HEK293 (cell line): ENCODE measurements around the gene C1QC.

Experiments
- CTCF ChIA-PET: fragments of 350-600 bp; formaldehyde crosslinking; extraction: SDS; loops from one replicate; lab custom pipeline; 2021; ENCODE audit warnings: antibody characterized with exemption; lab: Yijun Ruan, JAX
- POLR2A ChIA-PET: fragments of 300-600 bp; formaldehyde crosslinking; extraction: SDS; loops from one replicate; lab custom pipeline; 2020; ENCODE audit warnings: antibody characterized with exemption, inconsistent platforms; lab: Yijun Ruan, JAX
- H3K27ac ChIP-seq: fragments of 200-500 bp; sonication (Bioruptor generic); 2 replicates; pipeline ENCODE4 v1.5.1; 2014; ENCODE audit warnings: low read depth, low read length, control low read depth, inconsistent platforms; ENCODE audit errors: extremely low read depth
- H3K36me3 ChIP-seq, 2 experiments: fragments of 200-500 bp in 1 of 2; sonication (Bioruptor generic) in 1 of 2; 1 replicate in 1 of 2; 2 replicates in 1 of 2; pipeline ENCODE4 v1.5.1; 2014 to 2017; ENCODE audit warnings: inconsistent platforms in 2 of 2, low read length in 2 of 2; ENCODE audit not compliant: control insufficient read depth in 2 of 2, insufficient read depth in 1 of 2
- H3K4me1 ChIP-seq: fragments of 200-500 bp; sonication (Bioruptor generic); 2 replicates; pipeline ENCODE4 v1.5.1; 2014; ENCODE audit warnings: mild to moderate bottlenecking, low read length, inconsistent platforms; ENCODE audit not compliant: control insufficient read depth, insufficient read depth
- H3K4me3 ChIP-seq: 2 replicates; pipeline ENCODE4 v1.5.1; 2011; ENCODE audit warnings: low read depth, mild to moderate bottlenecking, control low read depth, low read length, moderate library complexity
- H3K9me3 ChIP-seq: fragments of 200-500 bp; sonication (Bioruptor generic); 2 replicates; pipeline ENCODE4 v1.5.1; 2014; ENCODE audit warnings: low read depth, low read length, inconsistent platforms; ENCODE audit not compliant: control insufficient read depth, insufficient read depth
- EGR2 ChIP-seq: fragments of 450-650 bp; formaldehyde crosslinking; IDR thresholded peaks from 2 replicates; pipeline ENCODE4 v1.5.1; 2016; ENCODE audit warnings: low read depth, missing biosample characterization, missing genetic modification characterization
- GFI1B ChIP-seq: fragments of 450-650 bp; formaldehyde crosslinking; IDR thresholded peaks from 2 replicates; pipeline ENCODE4 v1.5.1; 2016; ENCODE audit warnings: missing biosample characterization, missing genetic modification characterization
- HOXC10 ChIP-seq: sonication (generic); formaldehyde crosslinking; IDR thresholded peaks from 2 replicates; pipeline ENCODE4 v1.8.1; 2023; ENCODE audit warnings: mild to moderate bottlenecking, missing genetic modification reagents
- KLF8 ChIP-seq: fragments of 450-650 bp; formaldehyde crosslinking; IDR thresholded peaks from 2 replicates; pipeline ENCODE4 v1.5.1; 2016; ENCODE audit warnings: missing biosample characterization, missing genetic modification characterization
- REPIN1 ChIP-seq: fragments of 450-650 bp; formaldehyde crosslinking; IDR thresholded peaks from 2 replicates; pipeline ENCODE4 v1.5.1; 2017; ENCODE audit warnings: missing biosample characterization, missing genetic modification characterization, low read depth
- WT1 ChIP-seq: fragments of 450-650 bp; formaldehyde crosslinking; IDR thresholded peaks from 2 replicates; pipeline ENCODE4 v1.5.1; 2016; ENCODE audit warnings: missing biosample characterization, missing genetic modification characterization
- ZFP69B ChIP-seq: fragments of 450-650 bp; formaldehyde crosslinking; IDR thresholded peaks from 2 replicates; pipeline ENCODE4 v1.5.1; 2016; ENCODE audit warnings: missing biosample characterization, missing genetic modification characterization
- ZIC2 ChIP-seq: fragments of 450-650 bp; formaldehyde crosslinking; IDR thresholded peaks from 2 replicates; pipeline ENCODE4 v1.5.1; 2016; ENCODE audit warnings: missing biosample characterization, missing genetic modification characterization
- ZNF239 ChIP-seq: fragments of 450-650 bp; formaldehyde crosslinking; IDR thresholded peaks from 2 replicates; pipeline ENCODE4 v1.5.1; 2016; ENCODE audit warnings: missing biosample characterization, missing genetic modification characterization
- ZNF324 ChIP-seq: fragments of 450-650 bp; formaldehyde crosslinking; IDR thresholded peaks from 2 replicates; pipeline ENCODE4 v1.5.1; 2016; ENCODE audit warnings: missing biosample characterization, missing genetic modification characterization
- ZNF341 ChIP-seq: fragments of 450-650 bp; formaldehyde crosslinking; IDR thresholded peaks from 2 replicates; pipeline ENCODE4; 2016; ENCODE audit warnings: low read depth, missing biosample characterization, missing genetic modification characterization
- ZNF610 ChIP-seq: fragments of 450-650 bp; formaldehyde crosslinking; IDR thresholded peaks from 2 replicates; pipeline ENCODE4 v1.5.1; 2016; ENCODE audit warnings: missing biosample characterization, missing genetic modification characterization, borderline replicate concordance
- ZNF707 ChIP-seq: fragments of 450-650 bp; formaldehyde crosslinking; IDR thresholded peaks from 2 replicates; pipeline ENCODE4 v1.5.1; 2016; ENCODE audit warnings: missing biosample characterization, missing genetic modification characterization
- ZNF768 ChIP-seq: fragments of 450-650 bp; formaldehyde crosslinking; IDR thresholded peaks from 2 replicates; pipeline ENCODE4 v1.5.1; 2018; ENCODE audit warnings: missing biosample characterization, mild to moderate bottlenecking, missing genetic modification characterization
- ZNF785 ChIP-seq: fragments of 450-650 bp; formaldehyde crosslinking; IDR thresholded peaks from 2 replicates; pipeline ENCODE4 v1.5.1; 2016; ENCODE audit warnings: missing biosample characterization, missing genetic modification characterization
- TF ChIP-seq, protein P1 (sequence below): fragments of 450-650 bp; formaldehyde crosslinking; IDR thresholded peaks from 2 replicates; pipeline ENCODE4 v1.5.1; 2016; ENCODE audit warnings: missing biosample characterization, missing genetic modification characterization, low read depth
- TF ChIP-seq, protein P2 (sequence below): fragments of 450-650 bp; formaldehyde crosslinking; IDR thresholded peaks from 2 replicates; pipeline ENCODE4 v1.5.1; 2016; ENCODE audit warnings: missing biosample characterization, missing genetic modification characterization
- TF ChIP-seq, protein P3 (sequence below): fragments of 450-650 bp; formaldehyde crosslinking; IDR thresholded peaks from 2 replicates; pipeline ENCODE4 v1.5.1; 2017; ENCODE audit warnings: missing biosample characterization, missing genetic modification characterization
- TF ChIP-seq, protein P4 (sequence below): fragments of 450-650 bp; formaldehyde crosslinking; IDR thresholded peaks from 2 replicates; pipeline ENCODE4 v1.5.1; 2016; ENCODE audit warnings: missing biosample characterization, missing genetic modification characterization

Gene C1QC

DNA sequence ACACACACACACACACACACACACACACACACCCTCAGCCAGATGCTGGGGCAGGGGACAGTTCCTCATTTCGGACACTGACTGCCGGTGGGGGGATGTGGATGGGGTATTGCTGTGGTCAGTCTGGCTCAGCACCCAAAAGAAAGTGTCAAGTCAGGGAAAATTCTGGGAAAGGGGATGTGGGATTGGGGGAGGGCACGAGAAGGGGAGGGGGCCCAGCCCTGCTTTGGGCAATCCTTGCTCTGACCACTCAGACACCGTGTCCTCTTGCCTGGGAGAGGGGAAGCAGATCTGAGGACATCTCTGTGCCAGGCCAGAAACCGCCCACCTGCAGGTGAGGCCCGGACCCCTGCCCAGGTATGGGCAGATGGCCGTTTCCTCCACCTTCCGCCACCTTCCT, at the start of gene C1QC:
C1QC (plus strand) TSS at position 253 of the 400 bp plus-strand sequence. CDS start 391 bp downstream, outside the sequence.
- TF ChIP-seq ZIC2 = no peak
- TF ChIP-seq ZNF785 = no peak
- TF ChIP-seq, all 188 proteins: peak for 0
- CTCF ChIA-PET = interaction anchor here (1.1 to 5.4 kb wide), 4 partner anchors 39 to 321 kb away, joined by 3 to 93 read pairs (median 12); no protein-coding TSS in a partner anchor
- POLR2A ChIA-PET = no interaction called here
- Histone ChIP-seq H3K4me1 (no peaks in the 10 kb centered on the region), H3K27ac (no peak within 1 kb of the TSS), H3K9me3 (no peaks in the 10 kb centered on the region), H3K4me3 (no peak within 1 kb of the TSS), H3K36me3 (no peaks in the 10 kb centered on the region)

DNA sequence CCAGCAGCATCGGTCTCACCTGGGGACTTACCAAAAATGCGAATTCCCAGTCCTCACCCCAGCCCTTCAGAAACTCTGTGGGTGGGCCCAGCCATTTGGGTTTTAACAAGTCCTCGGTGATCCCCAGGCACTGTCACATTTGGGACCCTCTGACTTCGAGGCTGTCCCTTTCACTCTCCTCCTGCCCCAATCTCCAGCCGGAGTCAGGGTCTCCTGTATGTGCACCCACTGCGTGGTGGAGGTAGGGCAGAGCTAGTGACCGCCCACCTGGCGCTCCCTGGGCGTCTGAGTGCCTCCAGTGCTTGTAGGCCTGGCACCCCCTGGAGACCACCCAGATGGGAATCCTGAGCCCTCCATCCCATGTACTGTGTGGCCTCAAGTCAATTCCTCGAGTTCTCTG, 49.0 kb upstream of the C1QC start:
- Histone ChIP-seq H3K36me3 (no peaks in the 10 kb centered on the region), H3K4me3 (no peak overlapping the region), H3K4me1 (no peaks in the 10 kb centered on the region), H3K9me3 (no peaks in the 10 kb centered on the region), H3K27ac (no peak overlapping the region)
- ChIA-PET CTCF (interaction anchor here (0.7 kb wide), 1 partner anchor 138 kb away, joined by 3 read pairs; no protein-coding TSS in a partner anchor), POLR2A (no interaction called here)
- TF ChIP-seq, protein P1, sequence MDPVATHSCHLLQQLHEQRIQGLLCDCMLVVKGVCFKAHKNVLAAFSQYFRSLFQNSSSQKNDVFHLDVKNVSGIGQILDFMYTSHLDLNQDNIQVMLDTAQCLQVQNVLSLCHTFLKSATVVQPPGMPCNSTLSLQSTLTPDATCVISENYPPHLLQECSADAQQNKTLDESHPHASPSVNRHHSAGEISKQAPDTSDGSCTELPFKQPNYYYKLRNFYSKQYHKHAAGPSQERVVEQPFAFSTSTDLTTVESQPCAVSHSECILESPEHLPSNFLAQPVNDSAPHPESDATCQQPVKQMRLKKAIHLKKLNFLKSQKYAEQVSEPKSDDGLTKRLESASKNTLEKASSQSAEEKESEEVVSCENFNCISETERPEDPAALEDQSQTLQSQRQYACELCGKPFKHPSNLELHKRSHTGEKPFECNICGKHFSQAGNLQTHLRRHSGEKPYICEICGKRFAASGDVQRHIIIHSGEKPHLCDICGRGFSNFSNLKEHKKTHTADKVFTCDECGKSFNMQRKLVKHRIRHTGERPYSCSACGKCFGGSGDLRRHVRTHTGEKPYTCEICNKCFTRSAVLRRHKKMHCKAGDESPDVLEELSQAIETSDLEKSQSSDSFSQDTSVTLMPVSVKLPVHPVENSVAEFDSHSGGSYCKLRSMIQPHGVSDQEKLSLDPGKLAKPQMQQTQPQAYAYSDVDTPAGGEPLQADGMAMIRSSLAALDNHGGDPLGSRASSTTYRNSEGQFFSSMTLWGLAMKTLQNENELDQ (tag by site-specific recombination) = no peak
- TF ChIP-seq GFI1B (tag by site-specific recombination) (no peak), HOXC10 (CRISPR knock-in tag) (no peak), ZNF324 (tag by site-specific recombination) (no peak), ZNF239 (tag by site-specific recombination) (no peak), EGR2 (tag by site-specific recombination) (no peak), ZNF768 (tag by site-specific recombination) (no peak), ZFP69B (tag by site-specific recombination) (no peak), ZNF341 (tag by site-specific recombination) (no peak), REPIN1 (tag by site-specific recombination) (no peak), WT1 (no peak), ZNF610 (tag by site-specific recombination) (no peak), KLF8 (tag by site-specific recombination) (no peak), ZNF707 (tag by site-specific recombination) (no peak)
- TF ChIP-seq, protein P2, sequence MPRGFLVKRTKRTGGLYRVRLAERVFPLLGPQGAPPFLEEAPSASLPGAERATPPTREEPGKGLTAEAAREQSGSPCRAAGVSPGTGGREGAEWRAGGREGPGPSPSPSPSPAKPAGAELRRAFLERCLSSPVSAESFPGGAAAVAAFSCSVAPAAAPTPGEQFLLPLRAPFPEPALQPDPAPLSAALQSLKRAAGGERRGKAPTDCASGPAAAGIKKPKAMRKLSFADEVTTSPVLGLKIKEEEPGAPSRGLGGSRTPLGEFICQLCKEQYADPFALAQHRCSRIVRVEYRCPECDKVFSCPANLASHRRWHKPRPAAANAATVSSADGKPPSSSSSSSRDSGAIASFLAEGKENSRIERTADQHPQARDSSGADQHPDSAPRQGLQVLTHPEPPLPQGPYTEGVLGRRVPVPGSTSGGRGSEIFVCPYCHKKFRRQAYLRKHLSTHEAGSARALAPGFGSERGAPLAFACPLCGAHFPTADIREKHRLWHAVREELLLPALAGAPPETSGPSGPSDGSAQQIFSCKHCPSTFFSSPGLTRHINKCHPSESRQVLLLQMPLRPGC = no peak
- TF ChIP-seq, protein P3, sequence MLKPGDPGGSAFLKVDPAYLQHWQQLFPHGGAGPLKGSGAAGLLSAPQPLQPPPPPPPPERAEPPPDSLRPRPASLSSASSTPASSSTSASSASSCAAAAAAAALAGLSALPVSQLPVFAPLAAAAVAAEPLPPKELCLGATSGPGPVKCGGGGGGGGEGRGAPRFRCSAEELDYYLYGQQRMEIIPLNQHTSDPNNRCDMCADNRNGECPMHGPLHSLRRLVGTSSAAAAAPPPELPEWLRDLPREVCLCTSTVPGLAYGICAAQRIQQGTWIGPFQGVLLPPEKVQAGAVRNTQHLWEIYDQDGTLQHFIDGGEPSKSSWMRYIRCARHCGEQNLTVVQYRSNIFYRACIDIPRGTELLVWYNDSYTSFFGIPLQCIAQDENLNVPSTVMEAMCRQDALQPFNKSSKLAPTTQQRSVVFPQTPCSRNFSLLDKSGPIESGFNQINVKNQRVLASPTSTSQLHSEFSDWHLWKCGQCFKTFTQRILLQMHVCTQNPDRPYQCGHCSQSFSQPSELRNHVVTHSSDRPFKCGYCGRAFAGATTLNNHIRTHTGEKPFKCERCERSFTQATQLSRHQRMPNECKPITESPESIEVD (tag by site-specific recombination) = no peak
- TF ChIP-seq, protein P4, sequence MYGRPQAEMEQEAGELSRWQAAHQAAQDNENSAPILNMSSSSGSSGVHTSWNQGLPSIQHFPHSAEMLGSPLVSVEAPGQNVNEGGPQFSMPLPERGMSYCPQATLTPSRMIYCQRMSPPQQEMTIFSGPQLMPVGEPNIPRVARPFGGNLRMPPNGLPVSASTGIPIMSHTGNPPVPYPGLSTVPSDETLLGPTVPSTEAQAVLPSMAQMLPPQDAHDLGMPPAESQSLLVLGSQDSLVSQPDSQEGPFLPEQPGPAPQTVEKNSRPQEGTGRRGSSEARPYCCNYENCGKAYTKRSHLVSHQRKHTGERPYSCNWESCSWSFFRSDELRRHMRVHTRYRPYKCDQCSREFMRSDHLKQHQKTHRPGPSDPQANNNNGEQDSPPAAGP = no peak
